VCaP (cell line): ENCODE measurements around the gene PLD3.

ENCODE experiments used
- H3K27ac ChIP-seq: fragments of 450-650 bp; 2 replicates; pipeline ENCODE4 v1.5.1; 2017
- TF ChIP-seq, protein P1 (sequence below): fragments of 450-650 bp; conservative IDR thresholded peaks from 2 replicates; pipeline ENCODE4 v1.5.1; 2017; ENCODE audit warnings: mild to moderate bottlenecking, moderate library complexity

Gene PLD3

DNA sequence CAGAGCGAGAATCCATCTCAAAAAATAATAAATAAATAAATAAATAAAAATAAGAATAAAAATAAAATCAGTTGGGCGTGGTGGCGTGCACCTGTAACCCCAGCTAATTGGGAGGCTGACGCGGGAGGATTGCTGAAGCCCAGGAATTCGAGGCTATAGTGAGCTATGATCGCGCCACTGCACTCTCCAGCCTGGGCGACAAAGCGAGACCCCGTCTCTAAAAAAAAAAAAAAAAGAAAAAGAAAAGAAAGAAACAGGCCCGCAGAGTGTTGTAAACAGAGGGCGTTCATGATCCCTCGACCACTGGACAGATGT is 71.9 kb downstream of the PLD3 start:
- TF ChIP-seq, protein P1, sequence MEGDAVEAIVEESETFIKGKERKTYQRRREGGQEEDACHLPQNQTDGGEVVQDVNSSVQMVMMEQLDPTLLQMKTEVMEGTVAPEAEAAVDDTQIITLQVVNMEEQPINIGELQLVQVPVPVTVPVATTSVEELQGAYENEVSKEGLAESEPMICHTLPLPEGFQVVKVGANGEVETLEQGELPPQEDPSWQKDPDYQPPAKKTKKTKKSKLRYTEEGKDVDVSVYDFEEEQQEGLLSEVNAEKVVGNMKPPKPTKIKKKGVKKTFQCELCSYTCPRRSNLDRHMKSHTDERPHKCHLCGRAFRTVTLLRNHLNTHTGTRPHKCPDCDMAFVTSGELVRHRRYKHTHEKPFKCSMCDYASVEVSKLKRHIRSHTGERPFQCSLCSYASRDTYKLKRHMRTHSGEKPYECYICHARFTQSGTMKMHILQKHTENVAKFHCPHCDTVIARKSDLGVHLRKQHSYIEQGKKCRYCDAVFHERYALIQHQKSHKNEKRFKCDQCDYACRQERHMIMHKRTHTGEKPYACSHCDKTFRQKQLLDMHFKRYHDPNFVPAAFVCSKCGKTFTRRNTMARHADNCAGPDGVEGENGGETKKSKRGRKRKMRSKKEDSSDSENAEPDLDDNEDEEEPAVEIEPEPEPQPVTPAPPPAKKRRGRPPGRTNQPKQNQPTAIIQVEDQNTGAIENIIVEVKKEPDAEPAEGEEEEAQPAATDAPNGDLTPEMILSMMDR: 0 out of 2 replicates have a peak, but pooled peaks have one; percentile 2
- H3K27ac ChIP-seq: peak overlapping the region; percentile 95

DNA sequence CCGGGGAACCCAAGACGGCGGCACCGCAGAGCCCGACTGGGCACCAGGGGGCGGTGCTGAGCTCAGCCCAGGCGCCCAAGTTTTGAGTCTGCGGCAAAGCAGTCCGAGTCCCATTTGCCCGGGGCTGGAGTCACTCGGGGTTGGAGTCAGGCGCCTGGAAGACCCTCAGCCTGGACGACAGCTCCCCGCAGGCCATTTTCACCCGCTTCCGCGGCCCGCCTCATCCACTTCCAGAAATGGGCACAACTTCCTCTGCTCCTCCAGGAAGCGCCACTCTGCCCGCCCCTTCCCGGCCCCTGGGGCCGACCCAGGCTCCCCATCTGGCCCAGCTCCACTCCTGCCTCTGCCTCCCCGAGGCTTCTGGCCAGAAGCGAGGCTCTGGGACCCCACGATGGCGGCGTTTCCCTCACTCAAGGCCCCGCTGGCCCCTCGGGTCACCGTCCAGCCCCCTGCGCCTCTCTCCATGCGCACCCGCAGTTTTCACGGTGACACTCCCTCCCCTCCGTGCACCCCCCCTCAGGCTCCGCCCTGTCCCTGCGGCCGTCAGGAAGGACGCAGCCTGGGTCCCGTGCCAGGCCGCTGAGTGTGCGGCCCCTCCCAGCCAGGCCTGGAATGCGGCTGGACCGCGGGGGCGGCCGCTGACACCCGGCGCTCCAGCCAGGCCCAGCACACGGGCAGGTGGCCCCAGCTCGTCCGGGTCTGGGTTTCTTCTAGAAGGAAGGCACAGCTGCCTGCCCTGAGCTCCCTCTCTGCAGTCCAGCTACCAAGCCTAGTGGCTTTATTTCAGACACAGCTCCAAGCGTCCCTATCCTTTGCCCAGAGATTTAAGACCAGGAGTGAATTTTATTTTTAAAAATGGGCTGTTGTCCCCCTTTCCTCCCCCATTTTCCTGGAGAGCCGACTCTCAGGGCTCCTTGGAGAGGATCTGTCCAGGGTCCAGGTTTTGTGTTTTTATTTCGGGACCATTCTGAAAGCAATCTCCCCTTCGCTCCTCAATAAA is 72.6 kb downstream of the PLD3 start:
- TF ChIP-seq, protein P1: peak; percentile 98
- peak overlapping the region; percentile 95 for H3K27ac ChIP-seq

DNA sequence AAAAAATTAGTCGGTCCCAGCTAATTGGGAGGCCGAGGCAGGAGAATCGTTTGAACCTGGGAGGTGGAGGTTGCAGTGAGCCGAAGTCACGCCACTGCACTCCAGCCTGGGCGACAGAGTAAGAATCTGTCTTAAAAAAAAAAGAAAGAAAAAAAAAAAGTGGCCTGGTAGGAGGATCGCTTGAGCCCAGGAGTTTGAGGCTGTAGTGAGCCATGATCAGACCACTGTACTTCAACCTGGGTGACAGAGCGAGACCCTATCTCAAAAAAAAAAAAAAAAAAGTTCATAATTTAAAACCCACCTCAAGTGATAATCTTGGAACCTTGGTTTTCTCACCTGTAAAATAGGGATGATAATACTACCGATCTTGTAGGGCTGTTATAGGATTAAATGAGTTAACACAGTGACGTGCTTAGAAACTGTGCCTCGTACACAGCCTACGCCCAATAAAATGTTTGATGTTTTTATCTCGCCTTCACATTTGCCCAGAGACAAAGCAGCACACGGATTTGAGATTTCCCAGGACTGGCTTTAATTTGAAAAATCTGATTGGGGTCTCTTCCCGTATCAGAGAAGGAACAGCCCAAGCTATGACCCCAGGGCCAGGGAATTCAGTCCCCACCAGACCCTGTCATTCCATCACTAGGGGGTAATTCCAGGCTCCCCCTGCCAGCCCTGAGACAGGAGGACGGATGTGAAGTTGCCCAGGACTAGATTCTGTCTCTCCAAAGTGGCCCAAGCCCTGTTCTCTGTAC is 73.7 kb downstream of the PLD3 start:
- TF ChIP-seq, protein P1: no peak
- peak overlapping the region; percentile 95 for H3K27ac ChIP-seq

DNA sequence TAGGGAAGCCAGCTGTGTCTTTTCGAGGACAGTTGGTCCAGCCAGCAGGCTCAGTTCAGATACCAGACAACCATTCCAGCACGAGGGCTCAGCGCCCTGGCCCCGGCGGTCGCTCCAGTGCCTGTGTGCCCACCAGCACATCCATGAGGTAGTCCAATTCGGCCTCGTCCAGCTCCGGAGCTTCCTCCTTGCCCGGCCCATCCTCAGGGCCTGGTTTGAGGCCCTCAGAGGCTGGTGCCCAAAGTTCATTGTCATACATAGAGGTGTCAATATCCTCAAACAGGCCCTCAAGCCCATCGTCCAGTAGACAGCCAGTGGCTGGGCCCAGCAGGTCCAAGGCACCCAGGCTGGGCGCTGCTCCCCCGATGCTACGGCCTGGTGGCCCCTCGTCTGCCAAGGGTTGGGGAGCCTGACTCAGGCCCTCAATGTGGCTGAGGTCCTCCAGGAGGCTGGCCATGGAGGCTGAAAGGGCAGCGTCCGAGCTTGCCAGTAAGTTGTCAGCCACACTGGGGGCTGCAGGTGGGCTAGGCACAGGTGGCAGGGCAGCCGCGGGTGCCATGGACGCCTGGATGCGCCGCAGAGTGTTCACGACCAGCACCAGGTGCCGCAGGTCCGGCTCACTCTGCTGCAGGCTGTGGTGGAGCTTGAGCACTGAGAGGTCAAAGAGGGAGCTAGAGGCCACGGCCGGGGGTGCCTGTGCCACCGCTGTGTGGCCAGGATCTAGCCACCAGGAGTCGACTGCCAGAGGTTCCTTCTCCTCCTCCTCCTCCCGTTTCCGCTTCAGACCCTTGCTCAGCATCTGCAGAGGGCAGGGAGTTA is 74.5 kb downstream of the PLD3 start:
- no peak overlapping the region for H3K27ac ChIP-seq

DNA sequence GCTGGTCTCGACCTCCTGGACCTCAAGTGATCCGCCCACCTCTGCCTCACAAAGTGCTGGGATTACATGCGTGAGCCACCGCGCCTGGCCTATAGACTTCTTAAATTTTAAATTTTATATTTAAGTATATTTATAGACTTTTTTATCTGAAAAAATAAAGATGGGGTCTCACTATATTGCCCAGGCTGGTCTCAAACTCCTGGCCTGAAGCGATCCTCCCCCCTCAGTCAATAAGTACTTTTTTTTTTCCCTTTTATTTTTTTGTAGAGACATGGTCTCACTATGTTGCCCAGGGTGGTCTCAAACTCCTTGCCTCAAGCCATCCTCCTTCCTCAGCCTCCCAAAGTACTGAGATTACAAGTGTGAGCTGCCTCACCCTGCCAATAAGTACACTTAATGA is 75.4 kb downstream of the PLD3 start:
- H3K27ac ChIP-seq: no peak overlapping the region; the same call in 1 of the 2 replicates
- TF ChIP-seq, protein P1: no peak

More for the DNA sequence above, 74.5 kb downstream of the PLD3 start:
- TF ChIP-seq, protein P1: no peak

DNA sequence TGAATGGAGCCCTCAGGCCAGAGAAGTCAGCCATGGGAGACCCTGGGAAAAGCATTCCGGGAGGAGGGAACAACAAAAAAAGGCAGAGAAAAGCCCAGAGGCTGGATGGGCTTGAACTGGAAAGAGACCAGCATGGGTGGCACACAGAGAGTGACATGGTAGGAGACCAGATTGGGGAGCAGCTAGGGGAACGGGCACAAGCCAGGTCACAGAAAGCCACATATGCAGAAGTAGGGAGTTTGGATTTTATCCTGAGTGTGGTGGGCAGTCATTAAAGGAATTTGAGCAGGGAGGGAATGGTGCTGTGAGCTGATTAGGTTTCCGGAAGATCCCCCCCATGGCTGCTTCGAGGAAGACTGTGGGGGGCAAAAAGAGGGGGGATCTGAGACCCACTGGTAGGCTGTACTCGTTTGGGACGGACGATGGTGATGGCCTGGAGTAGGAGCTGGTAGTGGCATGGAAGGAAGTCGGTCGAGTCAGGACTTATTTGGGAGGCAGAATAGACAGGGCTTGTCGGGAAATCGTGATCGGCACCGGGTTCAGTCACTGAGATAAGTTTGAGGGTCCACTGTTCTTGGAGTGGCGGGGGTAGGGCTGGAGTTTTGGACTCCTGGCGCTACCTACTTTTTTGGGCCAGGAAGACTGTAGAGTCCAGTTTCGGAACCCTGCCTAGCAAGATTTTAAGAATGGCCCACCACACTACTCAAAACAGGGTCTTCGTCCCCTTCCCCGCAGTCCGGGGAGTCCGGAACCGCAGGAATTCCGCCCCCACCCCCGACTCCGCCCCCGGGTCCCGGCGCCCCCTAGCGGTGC is 76.3 kb downstream of the PLD3 start:
- TF ChIP-seq, protein P1: no peak
- H3K27ac ChIP-seq: peak overlapping the region; percentile 85
